ENCODE data around the gene TMEM131. TPM values are rescaled to one million over a fixed set of nuclear protein-coding genes. Genes with fewer than 3 reads are reported as not detected.

The TMEM131 gene
- total RNA-seq, 1 donor from 2014 or later, result 28.9 TPM

- no peaks in the 10 kb centered on the region for H3K9me3 ChIP-seq (replicated peaks)
- peaks cover 19% of the 10 kb centered on the region for H3K4me1 ChIP-seq
- peak overlapping the region; percentile 27 for H3K27ac ChIP-seq (replicated peaks)
- no peak for TF ChIP-seq CTCF (IDR thresholded peaks at IDR 0.05; ENCODE audit: borderline replicate concordance)
- no peak overlapping the region for H3K4me3 ChIP-seq
- no peaks in the 10 kb centered on the region for H3K27me3 ChIP-seq (ENCODE audit: low read depth)
- intact Hi-C loops (cut with micrococcal nuclease), result no loop called here
- no peak for DNase-seq
- no peaks in the 10 kb centered on the region for H3K36me3 ChIP-seq
Observed at GRCh38 chr2:98037666-98038336, 42.1 kb upstream of the TMEM131 start.

GRCh38 chr2:98037206-98037605 lies 41.5 kb upstream of the TMEM131 start:
- no peaks in the 10 kb centered on the region for H3K27me3 ChIP-seq (ENCODE audit: low read depth)
- H3K27ac ChIP-seq (replicated peaks), result peak overlapping the region; percentile 27
- H3K4me1 ChIP-seq, result peaks cover 19% of the 10 kb centered on the region
- no peak for DNase-seq
- H3K4me3 ChIP-seq, result no peak overlapping the region
- H3K9me3 ChIP-seq (replicated peaks), result no peaks in the 10 kb centered on the region
- no peak for TF ChIP-seq CTCF (IDR thresholded peaks at IDR 0.05; ENCODE audit: borderline replicate concordance)
- intact Hi-C loops (cut with micrococcal nuclease), result no loop called here
- no peaks in the 10 kb centered on the region for H3K36me3 ChIP-seq

GRCh38 chr2:98036349-98037000 lies 40.7 kb upstream of the TMEM131 start:
- Histone ChIP-seq H3K27me3 (ENCODE audit: low read depth) (no peaks in the 10 kb centered on the region), H3K4me1 (peaks cover 19% of the 10 kb centered on the region), H3K4me3 (no peak overlapping the region), H3K27ac (replicated peaks) (peak overlapping the region; percentile 20), H3K36me3 (no peaks in the 10 kb centered on the region), H3K9me3 (replicated peaks) (no peaks in the 10 kb centered on the region)
- no peak for TF ChIP-seq CTCF (IDR thresholded peaks at IDR 0.05; ENCODE audit: borderline replicate concordance)
- peak; percentile 60 for DNase-seq
- intact Hi-C loops (cut with micrococcal nuclease), result no loop called here

GRCh38 chr2:98034745-98035144 lies 39.0 kb upstream of the TMEM131 start:
- TF ChIP-seq CTCF (IDR thresholded peaks at IDR 0.05; ENCODE audit: borderline replicate concordance), result no peak
- intact Hi-C loops (cut with micrococcal nuclease), result no loop called here
- no peaks in the 10 kb centered on the region for H3K9me3 ChIP-seq (replicated peaks)
- no peaks in the 10 kb centered on the region for H3K27me3 ChIP-seq (ENCODE audit: low read depth)
- DNase-seq, result no peak
- H3K4me3 ChIP-seq, result no peak overlapping the region
- no peak overlapping the region for H3K27ac ChIP-seq (replicated peaks)
- H3K36me3 ChIP-seq, result no peaks in the 10 kb centered on the region
- H3K4me1 ChIP-seq, result peaks cover 19% of the 10 kb centered on the region

GRCh38 chr2:98032086-98032485 lies 36.3 kb upstream of the TMEM131 start:
- intact Hi-C loops (cut with micrococcal nuclease), result no loop called here
- H3K36me3 ChIP-seq, result no peaks in the 10 kb centered on the region
- no peaks in the 10 kb centered on the region for H3K27me3 ChIP-seq (ENCODE audit: low read depth)
- no peak overlapping the region for H3K4me3 ChIP-seq
- no peak overlapping the region for H3K27ac ChIP-seq (replicated peaks)
- no peak for TF ChIP-seq CTCF (IDR thresholded peaks at IDR 0.05; ENCODE audit: borderline replicate concordance)
- no peak for DNase-seq
- peaks cover 11% of the 10 kb centered on the region for H3K4me1 ChIP-seq
- H3K9me3 ChIP-seq (replicated peaks), result no peaks in the 10 kb centered on the region

All from left ventricle myocardium inferior (tissue), 1 donor.